Smooth muscle cell (in vitro differentiated cells): ENCODE data around the gene SEMA4G. TPM values are rescaled to one million over a fixed set of nuclear protein-coding genes. Genes with fewer than 3 reads are reported as not detected.

ENCODE experiments used
- DNase-seq: peaks from one replicate; lab custom pipeline; 2025; ENCODE audit not compliant: unreplicated experiment; lab: John Stamatoyannopoulos, UW
- H2AFZ ChIP-seq: fragments of 200-600 bp; sonication (generic); 2 replicates; pipeline ENCODE4 v1.6.0; 2016; ENCODE audit warnings: antibody characterized with exemption, low read depth, mild to moderate bottlenecking
- H3F3A ChIP-seq: fragments of 200-600 bp; sonication (generic); 2 replicates; pipeline ENCODE4 v1.6.0; 2017; ENCODE audit warnings: antibody characterized with exemption, low read depth
- H3K27ac ChIP-seq: fragments of 200-600 bp; sonication (generic); 2 replicates; pipeline ENCODE4 v1.5.1; 2016; ENCODE audit warnings: low read depth, mild to moderate bottlenecking
- H3K27me3 ChIP-seq: fragments of 200-600 bp; sonication (generic); 2 replicates; pipeline ENCODE4 v1.6.1; 2016; ENCODE audit warnings: low read depth, mild to moderate bottlenecking
- H3K36me3 ChIP-seq: fragments of 200-600 bp; sonication (generic); 2 replicates; pipeline ENCODE4 v1.5.1; 2016; ENCODE audit warnings: low read depth
- H3K4me1 ChIP-seq: fragments of 200-600 bp; sonication (generic); 2 replicates; pipeline ENCODE4 v1.5.1; 2016; ENCODE audit warnings: low read depth
- H3K4me2 ChIP-seq: fragments of 200-600 bp; sonication (generic); 2 replicates; pipeline ENCODE4 v1.6.0; 2016; ENCODE audit warnings: mild to moderate bottlenecking
- H3K4me3 ChIP-seq: fragments of 200-600 bp; sonication (generic); 2 replicates; pipeline ENCODE4 v1.5.1; 2016; ENCODE audit warnings: mild to moderate bottlenecking
- H3K79me2 ChIP-seq: fragments of 200-600 bp; sonication (generic); 2 replicates; pipeline ENCODE4 v1.6.0; 2016; ENCODE audit warnings: low read depth, mild to moderate bottlenecking
- H3K9ac ChIP-seq: fragments of 200-600 bp; sonication (generic); 2 replicates; pipeline ENCODE4 v1.6.0; 2016; ENCODE audit warnings: low read depth
- H3K9me3 ChIP-seq: fragments of 200-600 bp; sonication (generic); replicated peaks from 2 replicates; pipeline ENCODE4 v1.5.1; 2016; ENCODE audit warnings: low read depth
- H4K20me1 ChIP-seq: fragments of 200-600 bp; sonication (generic); 2 replicates; pipeline ENCODE4 v1.6.0; 2016; ENCODE audit warnings: low read depth
- CTCF ChIP-seq: fragments of 200-600 bp; sonication (generic); IDR thresholded peaks from 2 replicates; pipeline ENCODE4 v1.5.1; 2017; ENCODE audit warnings: borderline replicate concordance, mild to moderate bottlenecking, antibody characterized with exemption; ENCODE audit not compliant: insufficient read depth, poor library complexity, severe bottlenecking
- WGBS: methylation state at CpG from one replicate; pipeline ENCODE4 v1.1.7; 2016; ENCODE audit warnings: low lambda C conversion rate; 5-methylcytosine and 5-hydroxymethylcytosine counted together
- polyA plus RNA-seq: library from polyadenylated mRNA; unstranded; fragments of >200 nt; fragmentation: Nextera tagmentation; extraction: Ambion mirVana; gene quantifications from 2 replicates; pipeline ENCODE4 v1.2.1, GENCODE V29; 2016
- total RNA-seq: library from RNA; depleted of rRNA; stranded (reverse); fragments of >200 nt; gene quantifications from 2 replicates; pipeline ENCODE4 v1.2.3, GENCODE V29; 2014

Gene SEMA4G
- total and polyA plus RNA-seq, 2 experiments from 2014 or later: 4.2 to 7.1 TPM

GRCh38 chr10:101007099-101007711 is 37.9 kb downstream of the SEMA4G start:
- Histone ChIP-seq H2AFZ (no peak overlapping the region), H3F3A (no peaks in the 10 kb centered on the region), H3K36me3 (no peaks in the 10 kb centered on the region), H3K9ac (no peak overlapping the region), H3K4me1 (no peaks in the 10 kb centered on the region), H3K27me3 (no peaks in the 10 kb centered on the region), H3K4me2 (no peak overlapping the region), H3K27ac (no peak overlapping the region), H3K4me3 (no peak overlapping the region), H3K79me2 (peaks cover 15% of the 10 kb centered on the region), H4K20me1 (peaks cover 47% of the 10 kb centered on the region), H3K9me3 (no peaks in the 10 kb centered on the region)
- no peak for TF ChIP-seq CTCF
- no peak for DNase-seq
- WGBS: 94% methylated on average over 11 of the region's 11 CpGs

- 63% methylated on average over 13 of the region's 13 CpGs for WGBS
- Histone ChIP-seq H3K27ac (no peak overlapping the region), H3K4me1 (no peaks in the 10 kb centered on the region), H3K27me3 (no peaks in the 10 kb centered on the region), H3F3A (no peaks in the 10 kb centered on the region), H3K9ac (no peak overlapping the region), H2AFZ (no peak overlapping the region), H3K79me2 (peaks cover 6% of the 10 kb centered on the region), H3K36me3 (no peaks in the 10 kb centered on the region), H3K4me2 (no peak overlapping the region), H3K9me3 (no peaks in the 10 kb centered on the region), H3K4me3 (no peak overlapping the region), H4K20me1 (peaks cover 37% of the 10 kb centered on the region)
- TF ChIP-seq CTCF: no peak
- no peak for DNase-seq
Measured at GRCh38 chr10:101007915-101008822, 38.9 kb downstream of the SEMA4G start.

GRCh38 chr10:101008823-101009423 is 39.6 kb downstream of the SEMA4G start:
- H4K20me1 ChIP-seq: peaks cover 30% of the 10 kb centered on the region
- H3K4me3 ChIP-seq: no peak overlapping the region
- no peaks in the 10 kb centered on the region for H3K4me1 ChIP-seq
- H3K9ac ChIP-seq: no peak overlapping the region
- H3K79me2 ChIP-seq: no peaks in the 10 kb centered on the region
- 97% methylated on average over 6 of the region's 6 CpGs for WGBS
- H3K27ac ChIP-seq: no peak overlapping the region
- no peak overlapping the region for H3K4me2 ChIP-seq
- no peaks in the 10 kb centered on the region for H3K36me3 ChIP-seq
- no peak for DNase-seq
- H3K9me3 ChIP-seq: no peaks in the 10 kb centered on the region
- no peak for TF ChIP-seq CTCF
- no peaks in the 10 kb centered on the region for H3K27me3 ChIP-seq
- H2AFZ ChIP-seq: no peak overlapping the region
- H3F3A ChIP-seq: no peaks in the 10 kb centered on the region
